Tibial nerve (tissue), 4 donors: ENCODE data around the gene TTC39A. TPM values are rescaled to one million over a fixed set of nuclear protein-coding genes. Genes with fewer than 3 reads are reported as not detected.

Source experiments
- DNase-seq, 2 donors: peaks; one replicate each; pipeline ENCODE4 v3.0.0-alpha.2; 2019; ENCODE audit warnings: low spot score in 2 of 2
- H3K27ac ChIP-seq, 4 donors: fragments of 200-600 bp; sonication (generic) in 3 of 4; one replicate each; pipeline ENCODE4 v1.5.1; 2017 to 2019; ENCODE audit warnings: mild to moderate bottlenecking in 1 of 4
- H3K27me3 ChIP-seq, 2 donors: fragments of 200-600 bp; sonication (generic) in 1 of 2; one replicate each; pipeline versions ENCODE4 v1.5.1 to v1.6.0; 2017 to 2019
- H3K36me3 ChIP-seq, 3 donors: fragments of 200-600 bp; sonication (generic); one replicate each; pipeline ENCODE4 v1.5.1; 2018 to 2019
- H3K4me1 ChIP-seq, 4 donors: fragments of 200-600 bp; sonication (generic) in 3 of 4; one replicate each; pipeline ENCODE4 v1.5.1; 2017 to 2019
- H3K4me3 ChIP-seq, 4 donors: fragments of 200-600 bp; sonication (generic) in 3 of 4; one replicate each; pipeline ENCODE4 v1.5.1; 2017 to 2019; ENCODE audit warnings: mild to moderate bottlenecking in 1 of 4, moderate library complexity in 1 of 4
- H3K9me3 ChIP-seq, 4 donors: fragments of 200-600 bp; sonication (generic) in 3 of 4; one replicate each; pipeline ENCODE4 v1.5.1; 2017 to 2019
- CTCF ChIP-seq, 5 experiments: fragments of 200-600 bp in 3 of 5; fragments of 450-650 bp in 2 of 5; sonication (generic) in 3 of 5; IDR thresholded peaks; one replicate each; pipeline ENCODE4 v1.5.1; 2016 to 2019; ENCODE audit warnings: antibody characterized with exemption in 5 of 5, mild to moderate bottlenecking in 3 of 5, moderate library complexity in 2 of 5
- EP300 ChIP-seq, 2 donors: sonication (generic); formaldehyde crosslinking; IDR thresholded peaks; one replicate each; pipeline ENCODE4 v1.6.1; 2017; ENCODE audit warnings: antibody characterized with exemption in 2 of 2, mild to moderate bottlenecking in 1 of 2
- POLR2A ChIP-seq, 2 donors: fragments of 450-650 bp; IDR thresholded peaks; one replicate each; pipeline ENCODE4 v1.6.1; 2017; ENCODE audit warnings: antibody characterized with exemption in 2 of 2, mild to moderate bottlenecking in 2 of 2, moderate library complexity in 2 of 2
- WGBS, 2 donors: methylation state at CpG; one replicate each; pipeline ENCODE4 v1.1.5; 2018; 5-methylcytosine and 5-hydroxymethylcytosine counted together
- total RNA-seq, 4 donors: library from RNA; depleted of rRNA; stranded (reverse); fragments of >200 nt; gene quantifications; one replicate each; pipeline ENCODE4 v1.1.0, GENCODE V29; 2016

Gene TTC39A
- total RNA-seq, 4 donors from 2014 or later = 0.20 to 2.4 (median 0.84) TPM; not detected in 1

DNA sequence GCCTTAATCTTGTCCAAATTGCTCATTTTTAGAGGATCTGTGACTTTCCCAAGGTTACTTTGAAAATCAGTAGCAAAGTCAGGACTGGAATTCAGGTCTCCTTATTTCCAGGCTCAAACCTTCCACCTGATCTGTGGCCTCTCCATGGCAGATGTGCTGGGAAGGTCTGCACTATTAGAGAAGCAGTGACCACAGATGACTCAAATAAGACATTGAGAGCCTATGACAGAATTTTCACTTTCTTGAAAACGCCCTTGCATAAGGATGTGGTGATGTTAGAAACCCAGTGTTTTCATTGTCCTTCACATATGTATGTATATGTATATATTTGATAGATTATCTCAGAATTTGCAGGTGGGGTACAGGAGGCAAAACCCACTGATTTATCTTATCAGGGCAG lies 45.3 kb downstream of the TTC39A start:
- no peak for TF ChIP-seq EP300 (IDR thresholded peaks at IDR 0.05)
- no peak for TF ChIP-seq CTCF (IDR thresholded peaks at IDR 0.05)
- TF ChIP-seq POLR2A (IDR thresholded peaks at IDR 0.05) = no peak
- no peaks in the 10 kb centered on the region for H3K4me1 ChIP-seq
- 93 to 97% methylated on average over 1 of the region's 1 CpG for WGBS, 2 donors
- H3K9me3 ChIP-seq = no peaks in the 10 kb centered on the region
- no peak overlapping the region for H3K4me3 ChIP-seq
- no peak overlapping the region for H3K27ac ChIP-seq
- H3K27me3 ChIP-seq = no peaks in the 10 kb centered on the region
- peaks cover 0 to 3% (median 0%) of the 10 kb centered on the region in 3 donors for H3K36me3 ChIP-seq
- DNase-seq = no peak

GRCh38 chr1:51284487-51284954 lies 45.8 kb downstream of the TTC39A start:
- Histone ChIP-seq H3K9me3 (no peaks in the 10 kb centered on the region), H3K4me3 (no peak overlapping the region), H3K27me3 (no peaks in the 10 kb centered on the region), H3K27ac (no peak overlapping the region), H3K36me3 (peaks cover 0 to 3% (median 0%) of the 10 kb centered on the region in 3 donors), H3K4me1 (no peaks in the 10 kb centered on the region)
- no peak for TF ChIP-seq POLR2A (IDR thresholded peaks at IDR 0.05)
- TF ChIP-seq EP300 (IDR thresholded peaks at IDR 0.05) = no peak
- no peak for TF ChIP-seq CTCF (IDR thresholded peaks at IDR 0.05)
- DNase-seq = no peak

GRCh38 chr1:51283979-51284378 lies 46.4 kb downstream of the TTC39A start:
- no peaks in the 10 kb centered on the region for H3K4me1 ChIP-seq
- no peak overlapping the region for H3K27ac ChIP-seq
- TF ChIP-seq EP300 (IDR thresholded peaks at IDR 0.05) = no peak
- no peaks in the 10 kb centered on the region for H3K9me3 ChIP-seq
- no peak for DNase-seq
- peaks cover 0 to 6% (median 0%) of the 10 kb centered on the region in 3 donors for H3K36me3 ChIP-seq
- 76 to 92% methylated on average over 5 of the region's 5 CpGs for whole genome bisulfite sequencing, 2 donors
- H3K4me3 ChIP-seq = no peak overlapping the region
- no peaks in the 10 kb centered on the region for H3K27me3 ChIP-seq

DNA sequence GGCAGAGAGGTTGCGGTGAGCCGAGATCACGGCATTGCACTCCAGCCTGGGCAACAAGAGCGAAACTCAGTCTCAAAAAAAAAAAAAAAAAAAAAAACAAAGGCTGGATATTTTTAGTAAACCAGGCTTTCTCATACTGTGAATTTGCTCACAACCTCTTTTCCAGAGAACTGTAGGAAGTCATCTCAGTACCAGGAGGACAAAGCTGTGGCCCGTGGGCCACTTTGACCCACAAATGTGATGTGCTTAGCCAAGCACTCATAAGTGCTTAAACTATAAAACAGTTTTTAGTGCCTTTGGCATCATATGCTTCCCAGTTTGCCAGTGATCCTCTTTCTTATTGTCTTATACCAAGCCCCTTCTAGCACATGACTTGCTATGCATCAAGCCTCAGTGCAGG lies 47.8 kb downstream of the TTC39A start:
- no peak overlapping the region for H3K27ac ChIP-seq
- 90 to 91% methylated on average over 5 of the region's 5 CpGs for WGBS, 2 donors
- no peaks in the 10 kb centered on the region for H3K4me1 ChIP-seq
- no peaks in the 10 kb centered on the region for H3K9me3 ChIP-seq
- peaks cover 0 to 5% (median 0%) of the 10 kb centered on the region in 3 donors for H3K36me3 ChIP-seq
- TF ChIP-seq POLR2A (IDR thresholded peaks at IDR 0.05) = no peak
- TF ChIP-seq EP300 (IDR thresholded peaks at IDR 0.05) = no peak
- TF ChIP-seq CTCF (IDR thresholded peaks at IDR 0.05) = no peak
- no peaks in the 10 kb centered on the region for H3K27me3 ChIP-seq
- no peak for DNase-seq
- H3K4me3 ChIP-seq = no peak overlapping the region

- no peaks in the 10 kb centered on the region for H3K27me3 ChIP-seq
- H3K36me3 ChIP-seq = peaks cover 0 to 9% (median 0%) of the 10 kb centered on the region in 3 donors
- no peak overlapping the region for H3K27ac ChIP-seq
- no peaks in the 10 kb centered on the region for H3K4me1 ChIP-seq
- H3K9me3 ChIP-seq = no peaks in the 10 kb centered on the region
- TF ChIP-seq POLR2A (IDR thresholded peaks at IDR 0.05) (no peak), EP300 (IDR thresholded peaks at IDR 0.05) (no peak), CTCF (IDR thresholded peaks at IDR 0.05) (no peak)
- WGBS, 2 donors = 92 to 95% methylated on average over 5 of the region's 5 CpGs
- no peak for DNase-seq
- H3K4me3 ChIP-seq = no peak overlapping the region
These were observed 48.6 kb downstream of the TTC39A start for GRCh38 chr1:51281807-51282206.
